HG03442 (cell line): ENCODE results near the gene ZNF76.
"Not testable (repeated sequence)": the region's sequence is repeated elsewhere in the genome, so short reads cannot be mapped to it uniquely, and the experiment has no call there.

Experiments
- ATAC-seq: cut with Tn5 transposase; IDR thresholded peaks from one replicate; pipeline ENCODE4 v1.9.1; 2021; ENCODE audit warnings: mild to moderate bottlenecking, moderate library complexity; ENCODE audit not compliant: unreplicated experiment

The ZNF76 gene

GRCh38 chr6:35320031-35320410 lies 60.5 kb downstream of the ZNF76 start:
- ATAC-seq: no peak

- no peak for ATAC-seq
Observed at GRCh38 chr6:35321091-35321490, 61.6 kb downstream of the ZNF76 start.

- ATAC-seq: peak; percentile 45
Observed at GRCh38 chr6:35327349-35328027, 68.0 kb downstream of the ZNF76 start.

- no peak for ATAC-seq
Observed at GRCh38 chr6:35328108-35328723, 68.7 kb downstream of the ZNF76 start.

- ATAC-seq: not testable (repeated sequence)
Observed at GRCh38 chr6:35328965-35329364, 69.4 kb downstream of the ZNF76 start.

GRCh38 chr6:35330541-35331119 lies 71.1 kb downstream of the ZNF76 start:
- no peak for ATAC-seq

- ATAC-seq: not testable (repeated sequence)
Observed at GRCh38 chr6:35332074-35332887, 72.7 kb downstream of the ZNF76 start.

- no peak for ATAC-seq
Observed at GRCh38 chr6:35341557-35341956, 82.0 kb downstream of the ZNF76 start.

- ATAC-seq: peak; percentile 96
Observed at GRCh38 chr6:35342258-35343091, 82.9 kb downstream of the ZNF76 start, which contains the start of gene PPARD. Gene PPARD, plus strand, starts transcription at chr6:35342558. Its CDS starts 68,530 bp downstream, at chr6:35411088.

- ATAC-seq: no peak
Observed at GRCh38 chr6:35343092-35343834, 83.7 kb downstream of the ZNF76 start.

GRCh38 chr6:35343835-35344550 lies 84.5 kb downstream of the ZNF76 start:
- no peak for ATAC-seq
